LHCN-M2 (cell line): ENCODE measurements around the gene AXIN1. TPM values are rescaled to one million over a fixed set of nuclear protein-coding genes. Genes with fewer than 3 reads are reported as not detected.
"Not testable (repeated sequence)": the region's sequence is repeated elsewhere in the genome, so short reads cannot be mapped to it uniquely, and the experiment has no call there.

Source experiments
- DNase-seq: peaks from one replicate; pipeline ENCODE4 v3.0.0-alpha.2; 2012; ENCODE audit warnings: low read depth
- polyA plus RNA-seq: library from polyadenylated mRNA; unstranded; fragments of >200 nt; gene quantifications from one replicate; pipeline ENCODE4 v1.2.1, GENCODE V29; 2012; ENCODE audit warnings: missing spikeins
- total RNA-seq: library from RNA; depleted of rRNA; stranded (reverse); fragments of >200 nt; gene quantifications from 2 replicates; pipeline ENCODE4 v1.2.3, GENCODE V29; 2014; rRNA removed

The AXIN1 gene, protein sequence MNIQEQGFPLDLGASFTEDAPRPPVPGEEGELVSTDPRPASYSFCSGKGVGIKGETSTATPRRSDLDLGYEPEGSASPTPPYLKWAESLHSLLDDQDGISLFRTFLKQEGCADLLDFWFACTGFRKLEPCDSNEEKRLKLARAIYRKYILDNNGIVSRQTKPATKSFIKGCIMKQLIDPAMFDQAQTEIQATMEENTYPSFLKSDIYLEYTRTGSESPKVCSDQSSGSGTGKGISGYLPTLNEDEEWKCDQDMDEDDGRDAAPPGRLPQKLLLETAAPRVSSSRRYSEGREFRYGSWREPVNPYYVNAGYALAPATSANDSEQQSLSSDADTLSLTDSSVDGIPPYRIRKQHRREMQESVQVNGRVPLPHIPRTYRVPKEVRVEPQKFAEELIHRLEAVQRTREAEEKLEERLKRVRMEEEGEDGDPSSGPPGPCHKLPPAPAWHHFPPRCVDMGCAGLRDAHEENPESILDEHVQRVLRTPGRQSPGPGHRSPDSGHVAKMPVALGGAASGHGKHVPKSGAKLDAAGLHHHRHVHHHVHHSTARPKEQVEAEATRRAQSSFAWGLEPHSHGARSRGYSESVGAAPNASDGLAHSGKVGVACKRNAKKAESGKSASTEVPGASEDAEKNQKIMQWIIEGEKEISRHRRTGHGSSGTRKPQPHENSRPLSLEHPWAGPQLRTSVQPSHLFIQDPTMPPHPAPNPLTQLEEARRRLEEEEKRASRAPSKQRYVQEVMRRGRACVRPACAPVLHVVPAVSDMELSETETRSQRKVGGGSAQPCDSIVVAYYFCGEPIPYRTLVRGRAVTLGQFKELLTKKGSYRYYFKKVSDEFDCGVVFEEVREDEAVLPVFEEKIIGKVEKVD
- total RNA-seq: 21.6 and 22.8 TPM in 2 replicates
- polyA plus RNA-seq: 9.9 TPM

DNA sequence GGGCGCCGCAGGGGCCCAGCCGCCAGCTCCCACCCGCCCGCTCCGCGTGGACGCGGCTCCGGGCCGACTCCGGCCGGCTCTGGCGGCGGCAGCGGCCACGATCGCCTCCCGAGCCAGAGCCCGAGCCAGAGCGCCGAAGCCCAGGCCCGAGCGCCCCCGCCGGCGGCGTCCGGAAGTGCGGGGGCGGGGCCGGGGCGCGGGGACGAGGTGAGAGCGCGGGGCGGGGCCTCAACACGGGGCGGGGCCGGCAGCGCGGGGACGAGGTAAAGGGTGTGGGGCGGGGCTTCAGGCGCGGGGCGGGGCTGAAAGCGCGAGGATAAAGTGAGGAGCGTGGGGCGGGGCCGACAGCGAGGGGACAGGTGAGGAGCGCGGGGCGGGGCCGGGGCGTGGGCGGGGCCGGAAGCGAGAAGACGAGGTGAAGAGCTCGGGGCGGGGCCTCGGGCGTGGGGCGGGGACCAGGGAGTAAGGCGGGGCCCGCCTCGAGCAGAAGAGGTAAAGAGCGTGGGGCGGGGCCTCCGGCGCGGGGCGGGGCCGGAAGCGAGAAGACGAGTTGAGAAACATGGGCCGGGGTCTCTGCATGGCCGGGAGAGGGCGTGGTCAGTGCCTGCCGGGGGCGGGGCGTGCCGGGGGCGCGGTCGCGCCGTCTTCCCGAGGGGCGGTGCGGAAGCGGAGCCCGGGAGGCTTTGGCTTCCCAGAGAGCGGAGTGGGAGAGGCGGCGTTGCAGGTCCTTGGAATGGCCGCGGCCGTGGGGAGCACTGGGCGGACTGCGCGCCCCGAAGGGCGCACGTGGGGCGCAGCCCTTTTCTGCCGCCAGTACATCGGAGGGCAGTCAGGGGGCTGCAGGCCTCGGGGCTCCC lies at the start of gene AXIN1:
AXIN1 (minus strand) TSS at position 177 of the 857 bp plus-strand sequence. CDS start 5,698 bp downstream, outside the sequence.
- peak; percentile 77 for DNase-seq

DNA sequence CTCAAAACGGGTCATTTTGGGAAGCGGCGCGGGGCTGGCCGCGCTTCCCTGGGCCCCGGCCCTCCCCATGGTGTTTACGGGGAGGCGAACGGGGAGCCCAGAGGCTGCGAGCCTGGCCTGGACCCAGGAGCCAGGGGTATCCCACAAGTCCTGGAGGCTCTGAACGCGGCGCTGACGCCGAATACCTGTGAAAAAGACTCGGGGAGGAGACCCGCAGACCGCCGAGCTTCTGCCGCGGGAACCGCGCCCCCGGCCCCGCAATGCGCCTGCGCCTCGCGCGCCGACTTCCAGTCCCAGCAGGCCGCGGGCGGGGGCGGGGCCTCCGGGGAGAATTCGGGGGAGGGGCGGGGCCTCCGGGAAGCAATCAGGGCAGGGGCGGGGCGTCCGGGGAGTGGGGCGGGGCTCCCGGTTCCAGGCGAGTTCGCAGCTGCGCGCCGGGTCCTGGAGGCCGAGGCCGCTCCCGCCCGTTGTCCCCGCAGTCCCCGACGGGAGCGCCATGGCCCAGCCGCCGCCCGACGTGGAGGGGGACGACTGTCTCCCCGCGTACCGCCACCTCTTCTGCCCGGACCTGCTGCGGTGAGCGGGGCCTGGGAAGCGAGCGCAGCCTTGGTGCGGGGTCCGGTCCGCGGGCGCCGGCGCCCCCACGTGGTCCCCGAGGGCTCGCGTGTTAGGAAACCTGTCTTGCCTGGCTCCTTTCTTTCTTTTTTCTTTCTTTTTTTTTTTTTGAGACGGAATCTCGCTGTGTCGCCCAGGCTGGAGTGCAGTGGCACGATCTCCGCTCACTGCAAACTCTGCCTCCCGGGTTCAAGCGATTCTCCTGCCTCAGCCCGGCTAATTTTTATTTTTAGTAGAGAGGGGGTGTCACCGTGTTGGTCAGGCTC lies 49.2 kb upstream of the AXIN1 start, which contains the start of gene DECR2:
DECR2 (plus strand) TSS at position 418 of the 881 bp plus-strand sequence; CDS start at position 497, 79 bp downstream.
- DNase-seq: peak; percentile 84

DNA sequence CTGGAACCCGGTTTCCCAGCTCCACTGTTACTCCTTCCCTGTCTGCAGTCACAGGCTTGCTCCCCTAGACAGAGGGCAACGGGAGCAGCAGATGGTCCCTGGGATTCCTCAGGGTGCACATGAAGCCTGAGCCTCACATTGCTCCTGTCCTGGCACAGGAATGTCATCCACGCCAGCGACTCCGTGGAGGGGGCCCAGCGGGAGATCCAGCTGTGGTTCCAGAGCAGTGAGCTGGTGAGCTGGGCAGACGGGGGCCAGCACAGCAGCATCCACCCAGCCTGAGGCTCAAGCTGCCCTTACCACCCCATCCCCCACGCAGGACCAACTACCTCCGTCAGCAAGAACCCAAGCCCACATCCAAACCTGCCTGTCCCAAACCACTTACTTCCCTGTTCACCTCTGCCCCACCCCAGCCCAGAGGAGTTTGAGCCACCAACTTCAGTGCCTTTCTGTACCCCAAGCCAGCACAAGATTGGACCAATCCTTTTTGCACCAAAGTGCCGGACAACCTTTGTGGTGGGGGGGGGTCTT lies 47.6 kb upstream of the AXIN1 start:
- DNase-seq: no peak

DNA sequence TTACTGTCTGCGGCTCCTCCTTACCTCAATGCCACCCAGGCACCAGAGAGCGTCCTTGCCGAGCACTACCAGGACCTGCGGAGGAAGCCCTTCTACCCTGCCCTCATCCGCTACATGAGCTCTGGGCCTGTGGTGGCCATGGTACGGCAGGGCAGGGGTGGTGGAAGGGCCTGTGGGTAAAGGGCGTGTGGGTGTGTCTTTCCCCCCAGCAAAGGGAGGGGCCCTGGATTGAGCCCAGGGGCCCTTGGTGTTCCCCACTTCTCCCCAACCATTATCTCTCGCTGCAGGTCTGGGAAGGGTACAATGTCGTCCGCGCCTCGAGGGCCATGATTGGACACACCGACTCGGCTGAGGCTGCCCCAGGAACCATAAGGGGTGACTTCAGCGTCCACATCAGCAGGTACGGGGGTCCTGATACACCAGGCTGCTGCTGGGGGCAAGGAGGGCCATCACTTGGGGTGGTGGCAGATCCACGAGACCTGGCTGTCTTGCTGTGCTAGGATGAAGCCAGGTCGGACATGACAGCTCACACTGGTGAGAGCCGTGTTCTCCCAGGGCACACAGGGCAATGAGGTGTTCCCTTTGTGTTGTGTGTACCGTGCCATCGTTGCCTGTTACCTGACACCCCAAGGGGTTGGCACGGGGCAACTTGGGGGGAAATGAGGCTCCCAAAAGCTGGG lies 47.0 kb upstream of the AXIN1 start:
- DNase-seq: no peak

DNA sequence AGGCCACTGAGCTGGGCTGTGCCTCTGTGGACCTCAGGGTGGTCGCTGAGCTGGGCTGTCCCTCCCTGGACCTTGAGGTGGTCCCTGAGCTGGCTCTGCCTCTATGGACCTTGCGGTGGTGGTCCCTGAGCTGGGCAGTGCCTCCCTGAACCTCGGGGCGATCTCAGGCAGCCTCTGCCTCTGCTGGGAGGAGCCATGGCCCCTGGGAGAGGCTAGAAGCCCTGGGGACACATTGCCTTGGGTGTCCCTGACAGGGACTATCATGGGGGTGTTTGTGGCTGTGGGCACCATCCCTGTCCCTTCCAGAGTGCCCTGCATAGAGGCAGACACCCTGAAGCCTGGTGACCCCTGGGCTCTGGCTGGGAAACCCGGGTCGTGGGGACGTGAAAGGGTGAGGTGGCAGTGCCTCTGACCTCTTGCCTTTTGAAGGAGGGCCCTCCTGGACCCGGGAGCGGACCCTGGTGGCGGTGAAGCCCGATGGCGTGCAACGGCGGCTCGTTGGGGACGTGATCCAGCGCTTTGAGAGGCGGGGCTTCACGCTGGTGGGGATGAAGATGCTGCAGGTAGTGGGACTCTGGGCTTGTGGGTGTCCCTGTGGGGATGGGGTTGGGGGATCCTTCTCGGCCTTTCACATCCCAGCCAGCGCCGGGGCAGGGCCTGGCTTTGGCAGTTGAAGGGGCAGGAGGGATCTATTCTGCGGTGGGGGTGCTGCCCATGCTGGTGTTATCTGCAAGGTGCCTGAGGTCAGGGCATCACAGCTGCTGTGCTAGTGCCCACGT lies 46.2 kb upstream of the AXIN1 start:
- DNase-seq: no peak

DNA sequence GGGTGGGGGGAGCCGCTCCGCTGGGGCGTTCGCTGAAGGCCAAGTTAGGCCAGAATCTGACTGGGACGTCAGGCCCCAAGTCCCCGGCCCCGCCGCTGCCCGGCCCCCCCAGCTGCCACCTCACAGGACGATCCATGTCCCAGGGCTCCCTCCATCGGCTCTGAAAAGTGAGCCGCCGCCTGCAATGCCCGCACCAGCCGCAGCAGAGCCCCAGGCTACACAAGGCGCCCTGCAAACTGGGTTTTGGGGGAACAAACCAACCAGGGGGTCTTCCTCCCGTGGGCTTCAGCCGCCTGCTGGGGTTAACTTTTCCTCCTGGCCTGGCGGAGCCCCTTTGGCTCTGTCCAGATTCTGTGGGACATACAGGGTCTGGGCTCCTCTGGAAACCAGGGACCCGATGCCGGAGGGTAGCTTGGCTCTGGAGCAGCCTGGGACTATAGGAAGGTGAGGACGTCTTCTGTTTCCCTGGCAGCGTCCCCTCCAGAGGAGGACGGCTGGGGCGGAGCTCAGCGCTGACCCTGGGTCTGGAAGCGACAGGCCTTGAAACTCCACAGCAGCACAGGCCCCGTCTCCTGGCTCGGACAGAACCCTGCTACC lies 45.3 kb upstream of the AXIN1 start:
- peak; percentile 35 for DNase-seq

DNA sequence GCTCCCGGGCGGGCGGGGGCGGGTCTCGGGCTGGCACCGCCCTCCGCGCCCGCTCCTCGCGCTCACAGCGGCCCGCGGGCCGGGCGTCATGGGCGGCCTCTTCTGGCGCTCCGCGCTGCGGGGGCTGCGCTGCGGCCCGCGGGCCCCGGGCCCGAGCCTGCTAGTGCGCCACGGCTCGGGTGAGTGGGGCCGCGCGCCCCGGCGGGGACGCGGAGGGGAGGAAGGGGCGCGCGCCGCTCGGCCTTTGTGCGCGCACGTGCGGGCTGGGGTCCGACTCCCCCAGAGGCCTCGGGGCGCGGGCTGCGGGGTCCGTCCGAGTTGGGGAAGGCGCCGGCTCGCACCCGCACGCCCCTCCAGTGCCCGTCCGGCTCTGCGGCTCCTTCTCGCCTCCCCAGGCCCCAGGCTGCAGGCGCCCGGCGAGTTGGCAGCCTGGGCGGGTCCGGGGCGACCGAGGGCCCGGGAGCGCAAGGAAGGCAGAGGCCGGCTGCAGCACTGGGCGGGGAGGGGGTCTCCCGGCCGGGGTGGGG lies 44.7 kb upstream of the AXIN1 start, which contains the start of gene NME4:
NME4 (plus strand) TSS at position 65 of the 527 bp plus-strand sequence; CDS start at position 89, 24 bp downstream.
- peak; percentile 26 for DNase-seq

DNA sequence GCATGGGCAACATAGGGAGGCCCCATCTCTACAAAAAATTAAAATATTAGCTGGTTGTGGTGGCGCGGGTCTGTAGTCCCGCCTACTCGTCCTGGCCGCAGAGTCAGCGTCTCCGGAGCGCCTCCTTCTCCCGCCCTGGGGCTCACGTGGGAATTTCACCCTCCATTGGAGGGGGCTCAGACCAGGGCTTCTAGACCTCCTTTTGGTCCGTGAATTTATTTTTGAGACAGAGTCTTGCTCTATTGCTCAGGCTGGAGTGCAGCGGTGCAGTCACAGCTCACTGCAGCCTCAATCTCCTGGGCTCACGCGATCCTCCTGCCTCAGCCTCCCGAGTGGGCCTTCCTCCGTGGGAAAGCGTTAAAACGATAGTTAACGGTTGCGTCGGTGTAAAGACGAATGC lies 44.1 kb upstream of the AXIN1 start:
- DNase-seq: peak; percentile 30

DNA sequence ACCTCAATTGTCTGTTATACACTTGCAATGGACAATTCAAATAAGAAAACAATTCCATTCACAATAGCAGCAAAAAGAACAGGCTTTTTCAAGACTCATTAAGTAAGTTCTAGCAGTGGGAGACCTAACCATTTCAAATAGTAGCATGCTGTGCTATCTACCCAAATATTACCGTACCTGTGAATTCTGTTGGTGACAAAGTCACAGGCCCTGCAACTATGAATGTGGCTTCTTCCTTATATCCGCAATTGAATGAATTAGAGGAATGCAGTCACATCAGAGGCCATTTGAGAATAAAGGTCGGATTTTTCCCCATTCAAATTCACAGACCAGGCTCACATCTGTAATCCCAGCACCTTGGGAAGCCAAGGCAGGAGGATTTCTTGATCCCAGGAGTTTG lies 43.7 kb upstream of the AXIN1 start:
- DNase-seq: no peak

DNA sequence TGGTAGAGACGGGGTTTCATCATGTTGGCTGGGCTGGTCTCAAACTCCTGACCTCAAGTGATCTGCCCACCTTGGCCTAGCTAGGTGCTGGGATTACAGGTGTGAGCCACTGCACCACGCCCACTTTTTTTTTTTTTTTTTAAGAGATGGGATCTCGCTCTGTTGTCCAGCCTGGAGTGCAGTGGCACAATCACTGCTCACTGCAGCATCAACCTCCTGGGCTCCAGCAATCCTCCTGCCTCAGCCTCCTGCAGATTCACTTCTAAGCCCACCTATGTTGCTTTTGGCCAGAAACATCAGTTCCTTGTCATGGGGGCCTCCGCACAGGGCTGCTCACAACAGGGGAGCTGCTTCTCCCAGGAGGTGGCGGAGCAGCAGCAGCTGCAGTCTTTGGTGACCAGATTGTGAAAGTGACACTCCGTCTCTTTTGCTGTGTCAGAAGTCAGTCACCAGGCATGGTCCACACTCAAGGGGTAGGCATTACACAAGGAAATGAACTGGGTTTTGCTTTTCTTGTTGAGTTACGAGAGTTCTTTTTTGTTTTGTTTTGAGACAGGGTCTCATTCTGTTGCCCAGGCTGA lies 40.0 kb upstream of the AXIN1 start:
- no peak for DNase-seq

DNA sequence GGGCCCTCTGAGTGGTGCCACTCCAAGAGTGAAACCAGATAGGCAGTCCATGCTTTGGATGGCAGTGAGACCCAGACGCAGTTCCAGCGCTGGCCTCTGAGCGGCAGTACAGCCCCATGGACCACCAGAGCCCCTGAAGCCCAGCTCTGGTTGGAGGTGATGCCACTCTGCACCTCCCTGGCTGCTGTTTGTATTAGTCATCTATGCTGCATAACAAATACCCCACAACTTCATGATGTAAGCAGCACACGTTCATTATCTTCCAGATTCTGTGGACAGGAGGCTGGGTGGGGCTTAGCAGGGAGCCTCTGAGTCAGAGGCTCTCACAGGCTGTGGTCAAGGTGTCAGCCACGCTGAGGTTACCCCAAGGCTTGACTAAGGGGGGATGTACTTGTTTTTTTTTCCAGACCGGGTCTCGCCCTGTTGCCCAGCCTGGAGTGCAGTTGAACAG lies 39.4 kb upstream of the AXIN1 start:
- DNase-seq: peak; percentile 88

DNA sequence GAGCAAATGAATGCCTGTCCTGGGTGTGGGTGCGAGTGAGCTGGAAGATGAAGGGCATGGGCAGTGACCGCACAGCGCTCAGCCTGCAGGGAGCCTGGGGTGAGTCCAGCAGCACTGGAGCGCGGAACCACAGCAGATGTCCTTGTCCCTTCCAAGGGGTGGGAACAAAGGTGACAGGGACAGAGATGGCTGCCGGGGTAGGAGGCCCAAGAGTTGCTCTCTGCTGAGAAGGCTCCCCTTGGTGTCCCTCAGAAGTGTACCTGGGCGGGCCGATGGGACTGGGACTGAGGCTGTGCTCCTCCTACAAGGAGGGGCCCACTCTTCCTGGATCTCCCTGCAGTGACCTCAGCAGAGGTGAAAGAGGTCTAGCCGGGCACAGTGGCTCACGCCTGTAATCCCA lies 36.8 kb upstream of the AXIN1 start:
- DNase-seq: no peak

DNA sequence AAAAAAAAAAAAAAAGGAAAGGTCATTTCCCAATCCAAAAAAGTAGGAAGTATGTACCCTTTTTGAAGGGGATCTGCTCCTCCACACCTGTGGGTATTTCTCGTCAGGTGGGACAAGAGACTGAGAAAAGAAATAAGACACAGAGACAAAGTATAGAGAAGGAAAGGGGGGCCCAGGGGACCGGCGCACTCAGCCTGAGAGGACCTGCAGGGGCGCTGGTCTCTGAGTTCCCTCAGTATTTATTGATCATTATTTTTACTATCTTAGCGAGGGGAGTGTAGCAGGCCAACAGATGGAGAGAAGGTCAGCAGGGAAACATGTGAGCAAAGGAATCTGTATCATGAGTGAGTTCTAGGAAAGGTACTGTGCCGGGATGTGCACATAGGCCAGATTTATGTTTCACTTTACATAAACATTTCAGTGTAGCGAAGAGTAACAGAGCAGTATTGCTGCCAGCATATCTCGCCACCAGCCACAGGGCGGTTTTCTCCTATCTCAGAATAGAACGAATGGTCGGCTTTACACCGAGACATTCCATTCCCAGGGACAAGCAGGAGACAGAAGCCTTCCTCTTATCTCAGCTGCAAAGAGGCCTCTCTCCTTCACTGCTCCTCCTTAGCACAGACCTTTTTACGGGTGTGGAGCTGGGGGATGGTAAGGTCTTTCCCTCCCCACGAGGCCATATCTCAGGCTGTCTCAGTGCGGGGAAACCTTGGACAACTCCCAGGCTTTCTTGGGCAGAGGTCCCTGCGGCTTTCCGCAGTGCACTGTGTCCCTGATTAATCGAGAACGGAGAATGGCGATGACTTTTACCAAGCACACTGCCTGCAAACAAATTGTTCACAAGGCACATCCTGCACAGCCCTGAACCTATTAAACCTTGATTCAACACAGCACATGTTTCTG lies 35.5 kb upstream of the AXIN1 start:
- DNase-seq: not testable (repeated sequence)

DNA sequence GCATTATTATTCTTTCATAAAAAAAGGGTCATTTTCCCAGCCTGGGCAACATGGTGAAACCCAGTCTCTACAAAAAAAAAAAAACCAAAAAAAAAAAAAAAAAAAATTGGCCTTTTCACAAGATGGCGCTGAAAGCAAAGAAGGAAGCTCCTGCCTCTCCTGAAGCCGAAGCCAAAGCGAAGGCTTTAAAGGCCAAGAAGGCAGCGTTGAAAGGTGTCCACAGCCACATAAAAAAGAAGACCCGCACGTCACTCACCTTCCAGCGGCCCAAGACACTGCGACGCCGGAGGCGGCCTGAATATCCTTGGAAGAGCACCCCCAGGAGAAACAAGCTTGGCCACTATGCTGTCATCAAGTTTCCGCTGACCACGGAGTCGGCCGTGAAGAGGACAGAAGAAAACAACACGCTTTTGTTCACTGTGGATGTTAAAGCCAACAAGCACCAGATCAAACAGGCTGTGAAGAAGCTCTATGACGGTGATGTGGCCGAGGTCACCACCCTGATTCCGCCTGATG lies 34.2 kb upstream of the AXIN1 start:
- no peak for DNase-seq

DNA sequence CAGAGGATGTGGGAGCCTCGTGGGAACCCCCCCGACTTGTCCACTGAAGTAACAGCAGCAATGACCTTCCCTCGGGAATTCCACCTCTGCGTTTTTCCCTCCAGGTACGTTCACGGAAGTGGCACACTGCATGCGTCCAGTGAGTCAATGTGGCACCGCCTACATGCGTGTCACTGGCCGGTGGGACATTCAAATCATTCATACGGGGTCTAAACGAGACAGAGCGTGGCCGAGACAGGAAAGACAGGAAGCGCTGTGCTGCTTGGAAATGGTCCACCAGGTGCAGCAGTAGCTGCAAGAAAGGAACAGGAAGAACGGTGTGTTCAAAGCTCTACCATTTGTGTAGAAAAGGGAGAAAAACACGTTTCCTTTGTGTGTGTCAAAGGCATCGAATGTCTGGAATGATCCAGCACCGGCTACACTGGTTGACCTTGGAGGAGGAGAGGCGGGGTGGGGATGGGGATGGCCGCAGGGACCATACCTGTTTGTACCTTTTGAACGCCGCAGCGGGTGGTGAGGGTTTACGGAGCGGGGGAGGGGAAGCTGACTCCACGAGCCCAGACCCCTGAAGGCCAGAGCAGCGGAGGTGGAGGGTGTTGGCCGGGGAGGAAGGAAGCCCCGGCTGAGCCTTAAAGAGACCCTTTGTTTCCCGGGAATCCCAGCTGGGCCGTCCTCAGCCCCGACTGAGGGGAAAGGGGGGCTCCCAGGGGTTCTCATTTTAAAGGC lies 31.0 kb upstream of the AXIN1 start:
- DNase-seq: no peak
